Activated CD8-positive, alpha-beta memory T cell treated with anti-CD3 and anti-CD28 coated beads, Interleukin-2, amount 10 ng/mL, durations not matched to agents 7 days and 5 days (primary cell): ENCODE results near the gene ACACA. TPM values are rescaled to one million over a fixed set of nuclear protein-coding genes. Genes with fewer than 3 reads are reported as not detected.
"Not testable (repeated sequence)": the region's sequence is repeated elsewhere in the genome, so short reads cannot be mapped to it uniquely, and the experiment has no call there.

Experiments
- ATAC-seq: fragments of 150-1000 bp; cut with Tn5 transposase; one replicate; pipeline ENCODE4 v1.10.0; 2021; ENCODE audit warnings: moderate library complexity
- CTCF ChIA-PET: fragments of 350-600 bp; sonication (Branson Sonifier 250); formaldehyde crosslinking; loops from one replicate; lab custom pipeline; 2021; ENCODE audit warnings: antibody characterized with exemption; lab: Charles Lee
- DNase-seq: peaks from one replicate; pipeline ENCODE4 v3.0.0-alpha.2; 2020
- H3K27ac Mint-ChIP-seq: one replicate; pipeline ENCODE4 v1.8.0; 2021; ENCODE audit warnings: mild to moderate bottlenecking, mixed read lengths
- H3K27me3 Mint-ChIP-seq: one replicate; pipeline ENCODE4 v1.8.0; 2021; ENCODE audit warnings: mixed read lengths
- H3K36me3 Mint-ChIP-seq: one replicate; pipeline ENCODE4 v1.8.0; 2021; ENCODE audit warnings: mild to moderate bottlenecking, mixed read lengths
- H3K4me1 Mint-ChIP-seq: one replicate; pipeline ENCODE4 v1.8.0; 2021; ENCODE audit warnings: mixed read lengths
- H3K4me3 Mint-ChIP-seq: one replicate; pipeline ENCODE4 v1.8.0; 2021; ENCODE audit warnings: mild to moderate bottlenecking, moderate library complexity, mixed read lengths
- H3K9me3 Mint-ChIP-seq: one replicate; pipeline ENCODE4 v1.8.0; 2022; ENCODE audit warnings: low read depth, mixed read lengths
- total RNA-seq, 2 experiments: library from RNA; stranded (reverse); gene quantifications; one replicate each; pipeline ENCODE4 v1.2.3, GENCODE V29; 2021

ACACA gene
- 10 to 100 TPM; 55.4 to 69.7 TPM for total RNA-seq

GRCh38 chr17:37406635-37407461, at the start of gene ACACA, which contains the start of gene TADA2A:
Gene ACACA (minus strand): TSS chr17:37406836. CDS start chr17:37406299, 537 bp downstream.
Gene TADA2A (plus strand): TSS chr17:37406886. CDS start chr17:37411366, 4,480 bp downstream.
- peak; percentile 85 for DNase-seq
- peak within 1 kb of the TSS; percentile 97 for H3K27ac Mint-ChIP-seq
- H3K9me3 Mint-ChIP-seq = no peaks in the 10 kb centered on the region
- H3K36me3 Mint-ChIP-seq = peaks cover 46% of the 10 kb centered on the region
- H3K27me3 Mint-ChIP-seq = no peaks in the 10 kb centered on the region
- H3K4me3 Mint-ChIP-seq = peak within 1 kb of the TSS; percentile 97
- ATAC-seq = peak; percentile 96
- peaks cover 53% of the 10 kb centered on the region for H3K4me1 Mint-ChIP-seq
- CTCF ChIA-PET = interaction anchor here (0.7 to 4.0 kb wide), 9 partner anchors 13 to 203 kb away, joined by 3 to 16 read pairs (median 4); no protein-coding TSS in a partner anchor

GRCh38 chr17:37450112-37450511, 43.5 kb upstream of the ACACA start:
- Mint-ChIP-seq H3K4me3 (no peak overlapping the region), H3K27me3 (no peaks in the 10 kb centered on the region), H3K27ac (no peak overlapping the region), H3K9me3 (no peaks in the 10 kb centered on the region), H3K36me3 (peaks cover 25% of the 10 kb centered on the region), H3K4me1 (no peaks in the 10 kb centered on the region)
- DNase-seq (no peak), ATAC-seq (no peak)
- CTCF ChIA-PET = interaction anchor here (0.8 to 1.5 kb wide), 2 partner anchors 12 to 78 kb away, joined by 3 to 6 read pairs; no protein-coding TSS in a partner anchor

GRCh38 chr17:37447641-37448040, 41.0 kb upstream of the ACACA start:
- Mint-ChIP-seq H3K4me3 (no peak overlapping the region), H3K4me1 (no peaks in the 10 kb centered on the region), H3K9me3 (no peaks in the 10 kb centered on the region), H3K36me3 (peaks cover 35% of the 10 kb centered on the region), H3K27ac (no peak overlapping the region), H3K27me3 (no peaks in the 10 kb centered on the region)
- ATAC-seq (no peak), DNase-seq (no peak)
- CTCF ChIA-PET = interaction anchor here (1.2 kb wide), 1 partner anchor 10 kb away, joined by 4 read pairs; no protein-coding TSS in a partner anchor

GRCh38 chr17:37446027-37446426, 39.4 kb upstream of the ACACA start:
- Mint-ChIP-seq H3K36me3 (peaks cover 44% of the 10 kb centered on the region), H3K4me1 (no peaks in the 10 kb centered on the region), H3K4me3 (no peak overlapping the region), H3K27ac (no peak overlapping the region), H3K9me3 (no peaks in the 10 kb centered on the region), H3K27me3 (no peaks in the 10 kb centered on the region)
- DNase-seq (no peak), ATAC-seq (no peak)
- CTCF ChIA-PET = no interaction called here

- not testable (repeated sequence) for DNase-seq, ATAC-seq, H3K27ac Mint-ChIP-seq, H3K4me3 Mint-ChIP-seq, H3K9me3 Mint-ChIP-seq, H3K27me3 Mint-ChIP-seq
- CTCF ChIA-PET = interaction anchor here (0.9 to 1.0 kb wide), 2 partner anchors 13 to 68 kb away, joined by 3 to 4 read pairs; no protein-coding TSS in a partner anchor
- Mint-ChIP-seq H3K4me1 (peaks cover 12% of the 10 kb centered on the region), H3K36me3 (peaks cover 61% of the 10 kb centered on the region)
Observed at GRCh38 chr17:37441369-37442014, 34.9 kb upstream of the ACACA start.

- Mint-ChIP-seq H3K9me3 (no peaks in the 10 kb centered on the region), H3K4me3 (no peak overlapping the region), H3K27ac (no peak overlapping the region), H3K27me3 (no peaks in the 10 kb centered on the region), H3K36me3 (peaks cover 60% of the 10 kb centered on the region), H3K4me1 (peaks cover 12% of the 10 kb centered on the region)
- no peak for DNase-seq
- ATAC-seq = no peak
- CTCF ChIA-PET = interaction anchor here (0.7 to 0.9 kb wide), 2 partner anchors 33 to 1551 kb away, joined by 3 to 4 read pairs; partner anchors contain the start of genes ACACA and TADA2A
Observed at GRCh38 chr17:37440424-37440823, 33.8 kb upstream of the ACACA start.

GRCh38 chr17:37438141-37438540, 31.5 kb upstream of the ACACA start:
- CTCF ChIA-PET = interaction anchor here (1.1 to 1.5 kb wide), 5 partner anchors 8 to 65 kb away, joined by 3 to 6 read pairs (median 4); no protein-coding TSS in a partner anchor
- ATAC-seq (no peak), DNase-seq (no peak)
- H3K27ac Mint-ChIP-seq = peak overlapping the region; percentile 8
- no peaks in the 10 kb centered on the region for H3K9me3 Mint-ChIP-seq
- H3K4me3 Mint-ChIP-seq = no peak overlapping the region
- H3K4me1 Mint-ChIP-seq = peaks cover 18% of the 10 kb centered on the region
- H3K27me3 Mint-ChIP-seq = no peaks in the 10 kb centered on the region
- peaks cover 58% of the 10 kb centered on the region for H3K36me3 Mint-ChIP-seq

- ATAC-seq = no peak
- peaks cover 46% of the 10 kb centered on the region for H3K4me1 Mint-ChIP-seq
- CTCF ChIA-PET = interaction anchor here (0.6 to 1.4 kb wide), 2 partner anchors 31 to 34 kb away, joined by 3 read pairs; no protein-coding TSS in a partner anchor
Observed at GRCh38 chr17:37432671-37433070, 26.0 kb upstream of the ACACA start.

GRCh38 chr17:37430051-37430627, 23.5 kb upstream of the ACACA start:
- ATAC-seq (peak; percentile 91), DNase-seq (no peak)
- no peaks in the 10 kb centered on the region for H3K27me3 Mint-ChIP-seq
- H3K9me3 Mint-ChIP-seq = no peaks in the 10 kb centered on the region
- CTCF ChIA-PET = interaction anchor here (1.0 to 2.7 kb wide), 7 partner anchors 8 to 56 kb away, joined by 3 to 8 read pairs (median 4); partner anchors contain the start of genes ACACA and TADA2A
- H3K27ac Mint-ChIP-seq = peak overlapping the region; percentile 99
- H3K4me1 Mint-ChIP-seq = peaks cover 45% of the 10 kb centered on the region
- H3K4me3 Mint-ChIP-seq = peak overlapping the region; percentile 61
- peaks cover 54% of the 10 kb centered on the region for H3K36me3 Mint-ChIP-seq

More at GRCh38 chr17:37432671-37433070, 26.0 kb upstream of the ACACA start:
- no peak for DNase-seq
- Mint-ChIP-seq H3K27me3 (no peaks in the 10 kb centered on the region), H3K27ac (peak overlapping the region; percentile 56), H3K4me3 (no peak overlapping the region), H3K36me3 (peaks cover 44% of the 10 kb centered on the region), H3K9me3 (no peaks in the 10 kb centered on the region)

GRCh38 chr17:37429453-37429852, 22.8 kb upstream of the ACACA start:
- Mint-ChIP-seq H3K27ac (peak overlapping the region; percentile 99), H3K9me3 (no peaks in the 10 kb centered on the region), H3K36me3 (peaks cover 59% of the 10 kb centered on the region), H3K4me3 (no peak overlapping the region), H3K4me1 (peaks cover 45% of the 10 kb centered on the region), H3K27me3 (no peaks in the 10 kb centered on the region)
- ATAC-seq = no peak
- CTCF ChIA-PET = interaction anchor here (1.0 to 2.7 kb wide), 5 partner anchors 9 to 22 kb away, joined by 3 to 8 read pairs (median 4); partner anchors contain the start of genes ACACA and TADA2A
- DNase-seq = no peak

- Mint-ChIP-seq H3K27me3 (no peaks in the 10 kb centered on the region), H3K4me3 (no peak overlapping the region), H3K27ac (peak overlapping the region; percentile 99), H3K9me3 (no peaks in the 10 kb centered on the region), H3K4me1 (peaks cover 41% of the 10 kb centered on the region), H3K36me3 (peaks cover 57% of the 10 kb centered on the region)
- ATAC-seq (no peak), DNase-seq (no peak)
- CTCF ChIA-PET = interaction anchor here (2.0 to 2.7 kb wide), 2 partner anchors 9 to 22 kb away, joined by 4 to 8 read pairs; partner anchors contain the start of genes ACACA and TADA2A
Observed at GRCh38 chr17:37429039-37429438, 22.4 kb upstream of the ACACA start.

- Mint-ChIP-seq H3K27ac (no peak overlapping the region), H3K4me3 (no peak overlapping the region), H3K4me1 (peaks cover 22% of the 10 kb centered on the region), H3K27me3 (no peaks in the 10 kb centered on the region), H3K36me3 (peaks cover 42% of the 10 kb centered on the region), H3K9me3 (no peaks in the 10 kb centered on the region)
- DNase-seq = no peak
- CTCF ChIA-PET = no interaction called here
- no peak for ATAC-seq
Observed at GRCh38 chr17:37425268-37425667, 18.6 kb upstream of the ACACA start.
